SU-DHL-6 (cell line): ENCODE data around the gene TEDC1.

Experiments used
- H2AFZ ChIP-seq: fragments of 200-600 bp; sonication (generic); 2 replicates; pipeline ENCODE4 v1.6.1; 2014; ENCODE audit warnings: low read depth, mild to moderate bottlenecking, moderate library complexity, mixed read lengths, antibody characterized with exemption, low read length; ENCODE audit not compliant: severe bottlenecking
- H3F3A ChIP-seq: fragments of 200-600 bp; shearing (Covaris generic); 2 replicates; pipeline ENCODE4 v1.6.0; 2016; ENCODE audit warnings: antibody characterized with exemption, mild to moderate bottlenecking; ENCODE audit not compliant: insufficient read depth
- H3K27ac ChIP-seq: fragments of 200-600 bp; sonication (generic); 2 replicates; pipeline ENCODE4 v1.5.1; 2016; ENCODE audit warnings: low read depth, mild to moderate bottlenecking, low read length, moderate library complexity, mixed read lengths
- H3K27me3 ChIP-seq: fragments of 200-600 bp; sonication (generic), shearing (Covaris generic); 2 replicates; pipeline ENCODE4 v1.6.0; 2014; ENCODE audit warnings: mild to moderate bottlenecking, low read length
- H3K36me3 ChIP-seq: fragments of 200-600 bp; sonication (generic); 2 replicates; pipeline ENCODE4 v1.6.1; 2014; ENCODE audit warnings: mild to moderate bottlenecking, low read length, mixed read lengths
- H3K4me2 ChIP-seq: fragments of 300-600, 200-600 bp; shearing (Covaris generic), sonication (generic); 2 replicates; pipeline ENCODE4 v1.6.0; 2014; ENCODE audit warnings: low read length, low read depth, mild to moderate bottlenecking; ENCODE audit not compliant: poor library complexity, severe bottlenecking
- H3K4me3 ChIP-seq: fragments of 200-600 bp; sonication (generic); 2 replicates; pipeline ENCODE4 v1.5.1; 2014; ENCODE audit warnings: antibody characterized with exemption, low read length, mild to moderate bottlenecking, mixed read lengths; ENCODE audit not compliant: insufficient read depth, poor library complexity, severe bottlenecking
- H3K79me2 ChIP-seq: fragments of 200-600 bp; sonication (generic); 2 replicates; pipeline ENCODE4 v1.6.1; 2014; ENCODE audit warnings: mild to moderate bottlenecking, low read length, moderate library complexity; ENCODE audit not compliant: insufficient read depth
- H3K9ac ChIP-seq: fragments of 200-600 bp; sonication (generic); 2 replicates; pipeline ENCODE4 v1.7.0; 2014; ENCODE audit warnings: mild to moderate bottlenecking, low read length
- H3K9me2 ChIP-seq: fragments of 200-600 bp; sonication (generic); replicated peaks from 2 replicates; pipeline ENCODE4 v1.6.1; 2014; ENCODE audit warnings: low read length; ENCODE audit not compliant: insufficient read depth
- H3K9me3 ChIP-seq: fragments of 200-600 bp; sonication (generic); 2 replicates; pipeline ENCODE4 v1.6.1; 2014; ENCODE audit warnings: low read length, mixed read lengths; ENCODE audit not compliant: insufficient read depth
- H4K20me1 ChIP-seq: fragments of 200-600 bp; sonication (generic); 2 replicates; pipeline ENCODE4 v1.6.1; 2014; ENCODE audit warnings: low read depth, mild to moderate bottlenecking, antibody characterized with exemption, low read length, moderate library complexity, mixed read lengths
- EZH2phosphoT487 ChIP-seq: fragments of 200-600 bp; sonication (generic), shearing (Covaris generic); conservative IDR thresholded peaks from 2 replicates; pipeline ENCODE4 v1.6.1; 2018; ENCODE audit warnings: mild to moderate bottlenecking, antibody characterized with exemption, low read length, moderate library complexity, mixed read lengths
- TF ChIP-seq, protein P1 (sequence below): fragments of 200-600 bp; sonication (generic); IDR thresholded peaks from one replicate; pipeline ENCODE4 v1.5.1; 2017; ENCODE audit warnings: antibody characterized with exemption, mild to moderate bottlenecking, low read length, moderate library complexity; ENCODE audit not compliant: insufficient read depth, poor library complexity, severe bottlenecking

The TEDC1 gene

DNA sequence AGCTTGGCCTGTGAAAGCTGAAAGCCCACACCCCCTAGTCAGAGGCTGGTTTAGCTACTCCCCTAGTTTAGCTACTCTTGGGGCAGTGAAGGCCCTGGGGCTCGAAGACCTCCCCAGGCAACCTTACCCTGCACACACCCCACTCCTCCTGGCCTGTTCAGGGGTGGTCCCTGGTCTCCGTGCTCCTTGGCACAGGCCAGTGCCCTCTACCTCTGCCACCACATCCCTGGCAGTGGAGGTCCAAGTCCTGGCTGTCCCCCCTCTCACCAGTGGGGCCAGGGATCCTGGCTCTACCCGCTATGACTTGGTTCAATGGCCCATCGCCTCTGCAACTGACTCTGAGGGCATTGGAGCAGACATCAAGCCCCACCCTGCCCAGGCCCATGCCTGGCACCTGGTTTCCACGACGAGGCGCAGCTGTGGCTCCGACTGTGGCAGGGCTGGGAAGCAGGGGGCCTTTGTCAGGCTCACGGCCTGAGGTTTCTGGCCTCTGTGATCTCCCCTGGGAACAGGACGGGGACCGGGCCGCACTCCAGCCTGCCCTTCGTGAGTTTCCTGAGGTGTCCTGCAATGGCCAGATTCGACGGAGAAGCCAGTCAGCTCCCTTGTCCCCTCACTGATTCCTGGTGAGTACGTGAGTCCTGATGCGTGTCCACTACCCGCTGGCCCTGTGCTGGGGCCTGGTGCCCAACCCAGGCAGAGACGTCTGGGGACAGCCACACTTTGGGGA, 41.0 kb downstream of the TEDC1 start:
- Histone ChIP-seq H3K27me3 (0 out of 2 replicates have a peak, but pooled peaks cover 2% of the 10 kb centered on the region), H3K27ac (no peak overlapping the region)

DNA sequence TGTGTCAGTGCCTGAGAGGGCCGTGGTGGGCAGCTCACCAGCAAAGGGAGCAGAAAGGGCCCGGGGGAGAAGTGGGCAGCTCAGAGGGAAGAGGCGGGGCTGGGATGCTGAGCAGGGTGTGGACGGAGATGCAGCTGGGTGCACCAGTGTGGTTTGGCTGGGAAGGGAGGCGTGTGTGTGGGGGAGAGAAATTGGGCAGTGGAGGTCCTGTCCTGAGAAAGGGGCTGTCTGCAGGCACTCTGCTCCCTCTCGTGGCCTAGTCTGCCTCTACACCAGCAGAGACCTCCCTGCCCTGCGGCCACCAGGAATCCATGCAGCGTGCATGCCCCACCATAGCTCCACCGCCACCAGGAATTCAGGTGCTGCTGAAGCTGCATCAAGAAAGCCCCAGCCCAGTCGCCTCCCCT, 41.7 kb downstream of the TEDC1 start:
- no peak overlapping the region for H3K27ac ChIP-seq
- H4K20me1 ChIP-seq = no peaks in the 10 kb centered on the region
- H3K9me2 ChIP-seq = no peaks in the 10 kb centered on the region
- no peaks in the 10 kb centered on the region for H3F3A ChIP-seq
- no peak for TF ChIP-seq EZH2phosphoT487
- TF ChIP-seq, protein P1, sequence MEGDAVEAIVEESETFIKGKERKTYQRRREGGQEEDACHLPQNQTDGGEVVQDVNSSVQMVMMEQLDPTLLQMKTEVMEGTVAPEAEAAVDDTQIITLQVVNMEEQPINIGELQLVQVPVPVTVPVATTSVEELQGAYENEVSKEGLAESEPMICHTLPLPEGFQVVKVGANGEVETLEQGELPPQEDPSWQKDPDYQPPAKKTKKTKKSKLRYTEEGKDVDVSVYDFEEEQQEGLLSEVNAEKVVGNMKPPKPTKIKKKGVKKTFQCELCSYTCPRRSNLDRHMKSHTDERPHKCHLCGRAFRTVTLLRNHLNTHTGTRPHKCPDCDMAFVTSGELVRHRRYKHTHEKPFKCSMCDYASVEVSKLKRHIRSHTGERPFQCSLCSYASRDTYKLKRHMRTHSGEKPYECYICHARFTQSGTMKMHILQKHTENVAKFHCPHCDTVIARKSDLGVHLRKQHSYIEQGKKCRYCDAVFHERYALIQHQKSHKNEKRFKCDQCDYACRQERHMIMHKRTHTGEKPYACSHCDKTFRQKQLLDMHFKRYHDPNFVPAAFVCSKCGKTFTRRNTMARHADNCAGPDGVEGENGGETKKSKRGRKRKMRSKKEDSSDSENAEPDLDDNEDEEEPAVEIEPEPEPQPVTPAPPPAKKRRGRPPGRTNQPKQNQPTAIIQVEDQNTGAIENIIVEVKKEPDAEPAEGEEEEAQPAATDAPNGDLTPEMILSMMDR = peak; percentile 50
- no peaks in the 10 kb centered on the region for H3K36me3 ChIP-seq
- H3K4me3 ChIP-seq = no peak overlapping the region
- 0 out of 2 replicates have a peak, but pooled peaks cover 2% of the 10 kb centered on the region for H3K27me3 ChIP-seq
- H3K4me2 ChIP-seq = no peak overlapping the region
- no peak overlapping the region for H2AFZ ChIP-seq
- no peaks in the 10 kb centered on the region for H3K79me2 ChIP-seq
- no peaks in the 10 kb centered on the region for H3K9me3 ChIP-seq
- H3K9ac ChIP-seq = no peak overlapping the region

More for the DNA sequence above, 41.0 kb downstream of the TEDC1 start:
- Histone ChIP-seq H4K20me1 (no peaks in the 10 kb centered on the region), H3K9ac (no peak overlapping the region), H3K9me2 (no peaks in the 10 kb centered on the region), H3K79me2 (no peaks in the 10 kb centered on the region), H3K36me3 (no peaks in the 10 kb centered on the region), H2AFZ (no peak overlapping the region), H3K9me3 (no peaks in the 10 kb centered on the region), H3K4me2 (no peak overlapping the region), H3K4me3 (no peak overlapping the region), H3F3A (no peaks in the 10 kb centered on the region)
- no peak for TF ChIP-seq EZH2phosphoT487

DNA sequence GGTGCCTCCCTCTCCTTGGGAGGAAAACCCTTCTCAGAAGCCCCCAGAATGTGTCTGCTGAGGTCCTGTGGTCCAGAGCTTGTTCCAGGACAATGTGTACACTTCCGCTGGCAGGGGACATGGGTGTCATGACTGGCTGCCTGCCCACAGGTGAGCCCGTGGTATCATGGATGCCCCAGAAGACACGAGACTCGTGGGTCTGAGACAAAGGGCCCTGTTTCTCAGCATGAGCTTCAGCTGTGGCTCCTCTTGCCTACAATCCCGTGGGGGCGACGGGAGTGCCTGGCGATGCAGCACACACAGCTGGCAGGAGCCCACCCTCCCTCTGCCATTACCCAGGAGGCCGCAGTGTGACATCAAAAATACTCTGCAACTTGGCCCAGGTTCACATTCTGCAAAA, 42.3 kb downstream of the TEDC1 start:
- Histone ChIP-seq H3K9me3 (no peaks in the 10 kb centered on the region), H3K4me2 (no peak overlapping the region), H3K27me3 (0 out of 2 replicates have a peak, but pooled peaks cover 2% of the 10 kb centered on the region), H3K4me3 (no peak overlapping the region), H3F3A (no peaks in the 10 kb centered on the region), H3K79me2 (no peaks in the 10 kb centered on the region), H2AFZ (no peak overlapping the region), H4K20me1 (no peaks in the 10 kb centered on the region), H3K9me2 (no peaks in the 10 kb centered on the region), H3K36me3 (no peaks in the 10 kb centered on the region), H3K27ac (no peak overlapping the region), H3K9ac (no peak overlapping the region)
- TF ChIP-seq, protein P1 = no peak
- no peak for TF ChIP-seq EZH2phosphoT487

DNA sequence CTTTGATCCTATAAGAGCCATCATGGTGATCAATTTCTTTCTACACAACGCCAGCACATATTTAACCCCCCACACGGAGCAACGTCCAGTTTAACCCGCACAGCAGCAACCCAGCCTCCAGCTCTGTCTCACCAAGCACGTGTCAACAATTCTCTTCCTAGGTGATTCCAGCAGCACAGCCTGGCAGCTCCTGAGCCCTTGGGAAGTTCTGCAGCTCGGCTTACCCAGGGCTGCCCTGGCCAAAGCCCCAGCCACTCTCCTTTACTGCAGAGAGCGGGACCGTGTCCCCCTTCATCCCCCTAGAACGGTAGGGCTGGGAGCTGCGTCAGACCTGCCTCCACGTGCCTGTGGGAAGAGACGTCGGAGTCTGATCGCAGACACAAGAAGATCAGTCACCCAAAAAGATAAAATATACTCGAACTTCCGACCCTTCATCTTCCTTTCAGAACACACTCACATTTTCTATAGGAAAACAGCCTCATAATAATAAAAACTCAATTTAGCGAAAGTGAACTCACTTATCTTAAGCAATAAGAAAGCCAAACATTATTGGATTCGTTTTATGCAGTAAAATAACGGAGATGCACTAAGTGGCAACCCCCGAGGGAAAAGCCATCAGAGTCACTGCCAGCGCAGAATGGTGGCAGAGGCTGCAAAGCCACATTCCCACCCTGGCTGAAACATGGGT, 42.9 kb downstream of the TEDC1 start:
- Histone ChIP-seq H3K4me2 (no peak overlapping the region), H3K27me3 (no peaks in the 10 kb centered on the region), H4K20me1 (no peaks in the 10 kb centered on the region), H3K36me3 (no peaks in the 10 kb centered on the region), H3K9ac (no peak overlapping the region), H3K9me2 (no peaks in the 10 kb centered on the region), H2AFZ (no peak overlapping the region), H3K9me3 (no peaks in the 10 kb centered on the region), H3K4me3 (no peak overlapping the region), H3K27ac (no peak overlapping the region), H3F3A (no peaks in the 10 kb centered on the region), H3K79me2 (no peaks in the 10 kb centered on the region)
- no peak for TF ChIP-seq EZH2phosphoT487
- TF ChIP-seq, protein P1 = no peak
